Measurements from ENCODE around the gene SEC16A.
"Not testable (repeated sequence)": the region's sequence is repeated elsewhere in the genome, so short reads cannot be mapped to it uniquely, and the experiment has no call there.

Gene SEC16A

DNA sequence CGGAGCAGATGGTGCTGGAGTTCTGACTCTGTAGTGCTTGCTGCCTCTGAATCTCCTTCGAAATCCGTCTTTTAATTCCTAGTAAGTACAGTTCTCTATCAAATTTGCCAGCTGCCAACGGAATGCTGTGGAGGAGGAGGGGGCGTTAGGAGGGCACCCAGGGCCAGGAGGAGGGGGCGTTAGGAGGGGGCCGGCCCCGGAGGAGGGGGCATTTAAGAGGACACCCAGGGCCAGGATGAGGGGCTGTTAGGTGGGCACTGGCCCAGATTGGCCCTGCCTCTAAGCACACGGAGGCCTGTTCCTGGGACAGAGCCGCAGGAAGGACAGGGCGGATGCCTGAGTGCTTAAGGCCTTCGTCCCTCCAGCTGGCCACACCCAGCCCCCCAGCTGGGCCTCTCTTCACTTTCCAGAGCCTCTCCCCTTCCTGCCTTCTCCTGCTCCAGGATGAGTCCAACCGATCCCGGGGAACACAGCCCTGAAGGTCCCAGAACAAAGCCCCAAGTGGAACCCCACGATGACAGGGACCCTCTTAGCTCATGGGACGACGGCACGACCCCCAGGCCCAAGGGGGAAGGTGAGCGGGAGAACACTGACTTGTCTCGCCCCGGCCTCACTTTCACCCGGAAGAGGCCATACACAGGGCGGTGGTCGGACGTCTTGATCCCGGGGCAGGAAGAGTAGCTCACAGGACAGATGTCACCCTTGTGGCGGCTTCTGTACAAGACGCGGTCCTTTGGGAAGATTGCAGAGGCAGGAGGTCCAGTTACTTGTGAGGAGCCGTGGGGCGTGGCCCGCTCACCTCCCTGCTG is 53.0 kb downstream of the SEC16A start:
- H3K4me3 ChIP-seq (replicated peaks; ENCODE audit: low read depth, low read length) = no peak overlapping the region
- DNase-seq (ENCODE audit: extremely low read depth, low read depth) = no peak
- TF ChIP-seq, protein P1, sequence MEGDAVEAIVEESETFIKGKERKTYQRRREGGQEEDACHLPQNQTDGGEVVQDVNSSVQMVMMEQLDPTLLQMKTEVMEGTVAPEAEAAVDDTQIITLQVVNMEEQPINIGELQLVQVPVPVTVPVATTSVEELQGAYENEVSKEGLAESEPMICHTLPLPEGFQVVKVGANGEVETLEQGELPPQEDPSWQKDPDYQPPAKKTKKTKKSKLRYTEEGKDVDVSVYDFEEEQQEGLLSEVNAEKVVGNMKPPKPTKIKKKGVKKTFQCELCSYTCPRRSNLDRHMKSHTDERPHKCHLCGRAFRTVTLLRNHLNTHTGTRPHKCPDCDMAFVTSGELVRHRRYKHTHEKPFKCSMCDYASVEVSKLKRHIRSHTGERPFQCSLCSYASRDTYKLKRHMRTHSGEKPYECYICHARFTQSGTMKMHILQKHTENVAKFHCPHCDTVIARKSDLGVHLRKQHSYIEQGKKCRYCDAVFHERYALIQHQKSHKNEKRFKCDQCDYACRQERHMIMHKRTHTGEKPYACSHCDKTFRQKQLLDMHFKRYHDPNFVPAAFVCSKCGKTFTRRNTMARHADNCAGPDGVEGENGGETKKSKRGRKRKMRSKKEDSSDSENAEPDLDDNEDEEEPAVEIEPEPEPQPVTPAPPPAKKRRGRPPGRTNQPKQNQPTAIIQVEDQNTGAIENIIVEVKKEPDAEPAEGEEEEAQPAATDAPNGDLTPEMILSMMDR (IDR thresholded peaks at IDR 0.05; ENCODE audit: low read depth, low read length, missing control alignments) = no peak

DNA sequence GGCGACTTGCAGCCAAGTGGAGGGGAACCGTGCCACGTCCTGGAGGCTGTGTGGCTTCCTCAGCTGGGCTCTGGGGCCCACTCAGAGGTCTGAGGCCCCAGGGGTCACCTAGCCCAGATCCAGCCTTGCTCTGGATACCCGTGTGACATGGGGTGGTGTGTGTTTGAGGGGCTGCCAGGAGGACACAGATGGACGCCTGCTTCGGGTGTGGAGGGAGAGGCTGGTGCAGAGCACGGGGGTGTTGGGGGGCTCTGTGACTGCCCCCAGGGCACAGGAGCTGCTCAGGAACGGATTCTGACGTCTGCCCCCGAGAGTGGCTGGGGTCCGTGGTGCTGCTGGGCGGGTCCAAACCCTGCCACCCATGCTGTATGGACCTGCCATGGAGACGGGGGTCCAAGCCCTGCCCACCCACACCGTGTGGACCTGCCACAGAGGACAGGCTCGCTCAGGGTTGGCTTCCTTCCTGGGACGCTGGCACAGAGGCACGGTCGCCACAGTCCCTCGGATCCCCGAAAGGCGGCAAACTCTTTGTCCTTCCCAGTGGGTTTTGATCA is 53.7 kb downstream of the SEC16A start:
- no peak overlapping the region for H3K4me3 ChIP-seq (replicated peaks; ENCODE audit: low read depth, low read length)
- TF ChIP-seq, protein P1 (IDR thresholded peaks at IDR 0.05; ENCODE audit: low read depth, low read length, missing control alignments) = no peak
- DNase-seq (ENCODE audit: extremely low read depth, low read depth) = no peak

DNA sequence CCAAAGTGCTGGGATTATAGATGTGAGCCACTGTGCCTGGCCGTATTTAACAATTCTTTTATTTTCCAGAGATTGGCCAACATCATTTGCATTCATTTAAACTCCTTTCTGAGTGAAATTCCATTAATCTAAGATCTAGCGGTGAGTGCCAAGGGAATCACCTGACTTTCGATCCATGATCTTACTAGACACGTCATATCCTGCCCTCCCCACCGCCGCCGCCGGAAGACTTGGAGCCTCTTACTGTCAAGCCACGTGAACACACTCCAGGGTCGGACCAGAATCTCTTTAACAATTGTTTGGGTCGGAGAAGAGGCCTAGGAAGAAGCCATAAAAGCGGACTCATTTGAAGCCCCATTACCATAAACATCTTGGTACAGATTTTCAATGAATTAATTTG is 56.1 kb downstream of the SEC16A start:
- TF ChIP-seq, protein P1 (IDR thresholded peaks at IDR 0.05; ENCODE audit: low read depth, low read length, missing control alignments) = no peak
- H3K4me3 ChIP-seq (replicated peaks; ENCODE audit: low read depth, low read length) = no peak overlapping the region
- no peak for DNase-seq (ENCODE audit: extremely low read depth, low read depth)

DNA sequence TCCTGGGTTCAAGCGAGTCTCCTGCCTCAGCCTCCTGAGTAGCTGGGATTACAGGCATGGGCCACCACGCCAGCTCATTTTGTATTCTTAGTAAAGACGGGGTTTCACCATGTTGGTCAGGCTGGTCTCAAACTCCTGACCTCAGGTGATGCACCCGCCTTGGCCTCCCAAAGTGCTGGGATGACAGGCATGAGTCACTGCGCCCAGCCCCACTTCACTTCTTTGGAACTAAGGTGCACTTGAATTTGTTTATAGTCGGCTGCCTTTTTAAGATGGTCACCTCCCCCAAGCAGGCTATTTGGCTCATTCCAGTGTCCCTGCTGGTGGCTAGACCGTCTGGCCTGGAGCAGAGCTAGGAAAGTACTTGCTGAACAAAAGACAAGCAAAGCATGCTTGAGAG is 57.5 kb downstream of the SEC16A start:
- DNase-seq (ENCODE audit: extremely low read depth, low read depth); H3K4me3 ChIP-seq (replicated peaks; ENCODE audit: low read depth, low read length): not testable (repeated sequence)

DNA sequence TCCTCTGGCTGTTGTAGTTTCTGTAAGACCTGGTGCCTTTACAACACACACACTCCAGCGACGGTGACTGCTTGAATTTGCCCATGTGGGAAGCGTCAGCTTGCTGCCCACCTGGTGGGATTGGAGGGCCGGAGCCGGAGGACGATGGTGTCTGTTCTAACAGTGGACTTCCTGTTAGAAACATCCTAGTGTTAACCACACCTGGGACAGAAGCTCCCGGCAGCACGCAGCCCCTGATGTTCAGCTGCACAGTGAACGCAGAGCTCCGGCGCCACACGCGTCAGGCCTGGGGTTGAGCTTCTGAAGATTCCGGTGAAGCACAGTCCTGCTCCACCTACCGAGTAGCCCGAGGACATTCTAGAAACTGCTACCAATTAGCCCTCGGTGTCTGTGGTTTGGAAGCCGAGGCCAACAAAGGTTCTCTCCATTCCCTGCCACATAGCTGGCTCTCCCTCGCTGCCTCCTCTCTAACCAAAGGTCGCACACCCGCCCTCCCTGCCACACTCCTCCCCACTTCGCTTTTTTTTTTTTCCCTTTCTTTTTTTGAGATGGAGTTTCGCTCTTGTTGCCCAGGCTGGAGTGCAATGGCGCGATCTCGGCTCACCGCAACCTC is 58.0 kb downstream of the SEC16A start:
- TF ChIP-seq, protein P1 (IDR thresholded peaks at IDR 0.05; ENCODE audit: low read depth, low read length, missing control alignments) = no peak
- no peak for DNase-seq (ENCODE audit: extremely low read depth, low read depth)
- no peak overlapping the region for H3K4me3 ChIP-seq (replicated peaks; ENCODE audit: low read depth, low read length)

DNA sequence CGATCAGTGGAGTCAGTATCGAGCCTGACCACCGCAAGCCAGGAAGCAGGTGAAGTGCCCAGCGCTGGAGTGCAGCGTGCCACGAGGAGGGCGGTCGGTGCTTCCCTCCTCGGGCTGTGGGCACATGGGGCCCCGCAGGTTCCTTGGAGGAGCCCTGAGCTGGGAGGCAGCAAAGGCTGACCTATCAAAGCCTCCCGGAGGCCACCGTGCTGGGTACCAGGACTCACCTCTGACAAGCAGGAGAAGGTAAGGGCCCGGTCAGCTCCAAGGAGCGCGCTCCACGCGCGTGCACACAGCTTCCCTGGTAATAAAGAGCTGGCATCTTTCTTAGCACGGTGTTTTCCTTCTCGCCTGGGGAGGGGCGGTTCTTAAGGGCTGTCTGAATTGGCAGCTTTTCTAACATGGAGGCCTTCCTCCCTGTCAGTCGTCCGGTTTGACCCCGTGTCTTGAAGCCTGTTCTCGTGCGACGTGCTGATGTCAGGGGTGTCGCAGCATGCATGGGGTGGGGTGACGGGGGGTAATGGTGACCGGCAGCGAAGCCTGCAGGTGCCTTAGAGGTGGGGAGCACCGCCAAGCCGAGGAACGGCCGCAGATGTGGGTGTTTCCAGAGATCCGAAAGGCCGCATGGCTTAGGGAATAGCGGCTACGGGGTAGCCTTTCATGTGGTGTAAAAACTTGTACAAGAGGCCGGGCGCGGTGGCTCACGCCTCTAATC is 59.3 kb downstream of the SEC16A start:
- no peak for DNase-seq (ENCODE audit: extremely low read depth, low read depth)
- H3K4me3 ChIP-seq (replicated peaks; ENCODE audit: low read depth, low read length) = no peak overlapping the region
- TF ChIP-seq, protein P1 (IDR thresholded peaks at IDR 0.05; ENCODE audit: low read depth, low read length, missing control alignments) = no peak

DNA sequence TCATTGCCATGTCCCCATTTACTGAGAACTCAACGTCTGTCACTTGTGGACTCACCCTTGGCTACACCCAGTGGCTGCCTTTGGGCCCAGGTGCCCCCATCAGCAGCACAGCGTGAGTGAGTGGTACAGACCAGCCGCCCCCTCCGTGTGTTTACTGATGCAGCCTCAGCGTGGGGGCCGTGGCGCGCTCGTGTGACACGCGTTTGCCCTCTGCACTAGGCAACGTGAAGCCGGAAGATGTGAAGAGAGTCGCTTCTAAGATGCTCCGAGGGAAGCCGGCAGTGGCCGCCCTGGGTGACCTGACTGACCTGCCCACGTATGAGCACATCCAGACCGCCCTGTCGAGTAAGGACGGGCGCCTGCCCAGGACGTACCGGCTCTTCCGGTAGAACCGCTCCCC is 60.0 kb downstream of the SEC16A start:
- no peak for DNase-seq (ENCODE audit: extremely low read depth, low read depth)
- H3K4me3 ChIP-seq (replicated peaks; ENCODE audit: low read depth, low read length) = no peak overlapping the region
- TF ChIP-seq, protein P1 (IDR thresholded peaks at IDR 0.05; ENCODE audit: low read depth, low read length, missing control alignments) = no peak

Measured in HFF-Myc (cell line).